Psoas muscle (tissue), 8 donors: ENCODE results near the gene TPCN1. TPM values are rescaled to one million over a fixed set of nuclear protein-coding genes. Genes with fewer than 3 reads are reported as not detected.

Experiments
- ATAC-seq, 4 donors: fragments of 200-7000 bp; cut with Tn5 transposase; one replicate each; pipeline ENCODE4 v1.9.1; 2020; ENCODE audit warnings: moderate library complexity in 3 of 4, mild to moderate bottlenecking in 2 of 4
- DNase-seq, 2 donors: peaks; one replicate each; pipeline ENCODE4 v3.0.0-alpha.2; 2020
- H3K27ac ChIP-seq: fragments of 200-600 bp; one replicate; pipeline ENCODE4 v1.8.0; 2022
- H3K27me3 ChIP-seq, 3 donors: fragments of 200-600 bp in 1 of 3; one replicate each; pipeline versions ENCODE4 v1.6.1 to v1.8.0; 2013 to 2022; ENCODE audit warnings: low read length in 2 of 3, mild to moderate bottlenecking in 2 of 3, moderate library complexity in 1 of 3; ENCODE audit not compliant: insufficient read depth in 3 of 3
- H3K36me3 ChIP-seq, 2 donors: fragments of 200-600 bp in 1 of 2; one replicate each; pipeline versions ENCODE4 v1.6.1 to v1.8.0; 2013 to 2022; ENCODE audit warnings: low read depth in 1 of 2, mild to moderate bottlenecking in 1 of 2, moderate library complexity in 1 of 2; ENCODE audit not compliant: insufficient read depth in 1 of 2
- H3K4me1 ChIP-seq: fragments of 200-600 bp; one replicate; pipeline ENCODE4 v1.8.0; 2022
- H3K4me3 ChIP-seq: fragments of 200-600 bp; one replicate; pipeline ENCODE4 v1.8.0; 2022; ENCODE audit warnings: mild to moderate bottlenecking
- H3K9me3 ChIP-seq: fragments of 200-600 bp; one replicate; pipeline ENCODE4 v1.8.0; 2022
- WGBS, 3 donors: extraction: QIAGEN DNeasy Blood & Tissue Kit; methylation state at CpG; one replicate each; pipeline versions ENCODE4 v1.1.6 to v1.1.7; 2013; 5-methylcytosine and 5-hydroxymethylcytosine counted together
- intact Hi-C, 2 donors: fragments of 100-400 bp; cut with DNase I; formaldehyde crosslinking; loops; one replicate each; pipeline versions ENCODE4 v1.11.0 to v1.14.2; 2022
- polyA plus RNA-seq, 3 donors: library from polyadenylated mRNA; stranded (reverse); fragments of 200-250 nt; gene quantifications; one replicate each; pipeline ENCODE4 v1.2.3, GENCODE V29; 2013
- total RNA-seq, 4 donors: library from RNA; stranded (reverse); fragmentation: NEBNext Ultra II Directional in 2 of 4; extraction: Animal tissue kit (Norgen Biotek cat#: 25700) in 2 of 4; gene quantifications; one replicate each; pipeline versions ENCODE4 v1.2.1 to v1.2.4, GENCODE V29; 2021 to 2023
- TF ChIP-seq, protein P1 (sequence below): fragments of 200-600 bp; IDR thresholded peaks from one replicate; pipeline ENCODE4 v1.8.0; 2022; ENCODE audit warnings: antibody characterized with exemption
- donor health status: healthy with polysubstance abuse.
- donor health status: DM: no; HTN: no; CAD: no; lungs with moderate emphysema.
- donor health status: Bipolar disorder and iron deficiency.
- donor health status: healthy.
- donor health status: DM: yes; HTN: yes; CAD: no.
- donor health status: DM: no; HTN: no; CAD: no.
- donor health status: DM: no; HTN: no; CAD: no.
- donor health status: DM: yes; HTN: yes; CAD: no.

Gene TPCN1
- total and polyA plus RNA-seq, 7 donors: 7.6 to 36.2 (median 25.2) TPM

- peak overlapping the region; percentile 45 for H3K4me3 ChIP-seq
- H3K4me1 ChIP-seq: peaks cover 89% of the 10 kb centered on the region
- peak overlapping the region; percentile 95 for H3K27ac ChIP-seq
- H3K27me3 ChIP-seq: no peaks in the 10 kb centered on the region
- ATAC-seq: no peak
- peaks cover 0 to 27% of the 10 kb centered on the region in 2 donors for H3K36me3 ChIP-seq
- no peaks in the 10 kb centered on the region for H3K9me3 ChIP-seq
- intact Hi-C loops: no loop called here
- no peak for DNase-seq
- WGBS, 3 donors: 63 to 76% (median 64%) methylated on average over 4 of the region's 4 CpGs
- TF ChIP-seq, protein P1, sequence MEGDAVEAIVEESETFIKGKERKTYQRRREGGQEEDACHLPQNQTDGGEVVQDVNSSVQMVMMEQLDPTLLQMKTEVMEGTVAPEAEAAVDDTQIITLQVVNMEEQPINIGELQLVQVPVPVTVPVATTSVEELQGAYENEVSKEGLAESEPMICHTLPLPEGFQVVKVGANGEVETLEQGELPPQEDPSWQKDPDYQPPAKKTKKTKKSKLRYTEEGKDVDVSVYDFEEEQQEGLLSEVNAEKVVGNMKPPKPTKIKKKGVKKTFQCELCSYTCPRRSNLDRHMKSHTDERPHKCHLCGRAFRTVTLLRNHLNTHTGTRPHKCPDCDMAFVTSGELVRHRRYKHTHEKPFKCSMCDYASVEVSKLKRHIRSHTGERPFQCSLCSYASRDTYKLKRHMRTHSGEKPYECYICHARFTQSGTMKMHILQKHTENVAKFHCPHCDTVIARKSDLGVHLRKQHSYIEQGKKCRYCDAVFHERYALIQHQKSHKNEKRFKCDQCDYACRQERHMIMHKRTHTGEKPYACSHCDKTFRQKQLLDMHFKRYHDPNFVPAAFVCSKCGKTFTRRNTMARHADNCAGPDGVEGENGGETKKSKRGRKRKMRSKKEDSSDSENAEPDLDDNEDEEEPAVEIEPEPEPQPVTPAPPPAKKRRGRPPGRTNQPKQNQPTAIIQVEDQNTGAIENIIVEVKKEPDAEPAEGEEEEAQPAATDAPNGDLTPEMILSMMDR: no peak
Measured at GRCh38 chr12:113234483-113234882, 13.2 kb downstream of the TPCN1 start.

- H3K36me3 ChIP-seq: peaks cover 0 to 18% of the 10 kb centered on the region in 2 donors
Measured at GRCh38 chr12:113235976-113236375, 14.7 kb downstream of the TPCN1 start.

DNA sequence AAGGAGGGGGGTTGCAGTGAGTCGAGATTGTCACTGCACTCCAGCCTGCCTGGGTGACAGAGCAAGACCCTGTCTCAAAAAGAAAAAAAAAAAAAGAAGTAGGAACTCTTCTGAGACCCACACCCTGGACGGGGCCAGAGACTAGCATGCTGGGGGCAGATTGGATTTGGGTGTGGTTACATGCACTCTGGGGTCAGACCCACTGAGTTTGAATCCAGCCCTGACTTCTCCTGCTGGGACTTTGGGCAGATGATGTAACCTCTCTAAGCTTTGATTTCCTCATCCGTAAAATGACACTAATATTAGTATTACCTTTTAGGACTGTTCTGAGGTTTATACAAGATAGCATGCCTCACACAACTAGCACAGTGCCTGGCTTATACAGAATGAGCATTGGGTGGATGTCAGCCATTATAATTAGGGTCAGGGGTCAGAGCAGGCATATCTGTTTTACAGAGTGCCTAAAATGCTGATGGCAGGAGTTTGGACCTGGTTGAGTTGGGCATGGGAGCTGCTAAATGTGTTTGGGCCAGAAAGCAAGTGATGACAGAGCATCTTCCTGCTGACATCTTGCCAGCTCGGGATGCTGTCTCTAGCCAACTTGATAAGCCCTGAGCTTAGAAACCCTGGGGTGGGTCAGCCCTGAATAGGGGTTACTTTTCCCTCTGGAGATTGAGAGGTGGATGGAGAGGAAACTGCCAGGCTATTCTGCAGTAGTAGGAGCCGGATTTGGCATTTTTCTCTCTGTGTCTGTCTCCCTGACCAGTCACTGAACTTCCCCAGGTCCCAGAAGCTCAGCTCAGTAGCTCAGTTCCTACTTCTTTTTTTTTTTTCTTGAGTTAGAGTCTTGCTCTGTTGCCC is 15.5 kb downstream of the TPCN1 start:
- H3K9me3 ChIP-seq: no peaks in the 10 kb centered on the region
- peak overlapping the region; percentile 95 for H3K27ac ChIP-seq
- DNase-seq (no peak), ATAC-seq (no peak)
- H3K36me3 ChIP-seq: peaks cover 0 to 17% of the 10 kb centered on the region in 2 donors
- H3K4me3 ChIP-seq: no peak overlapping the region
- no peaks in the 10 kb centered on the region for H3K27me3 ChIP-seq
- TF ChIP-seq, protein P1: no peak
- intact Hi-C loops: no loop called here
- WGBS, 3 donors: 36 to 53% (median 40%) methylated on average over 5 of the region's 5 CpGs
- peaks cover 87% of the 10 kb centered on the region for H3K4me1 ChIP-seq

More at GRCh38 chr12:113235976-113236375, 14.7 kb downstream of the TPCN1 start:
- DNase-seq (no peak), ATAC-seq (peak in 1 of 4 donors; percentile 10)
- H3K4me1 ChIP-seq: peaks cover 89% of the 10 kb centered on the region
- 37 to 43% (median 38%) methylated on average over 6 of the region's 6 CpGs for WGBS, 3 donors
- H3K27me3 ChIP-seq: no peaks in the 10 kb centered on the region
- no peak overlapping the region for H3K4me3 ChIP-seq
- intact Hi-C loops: no loop called here
- TF ChIP-seq, protein P1: no peak
- no peaks in the 10 kb centered on the region for H3K9me3 ChIP-seq
- H3K27ac ChIP-seq: peak overlapping the region; percentile 95

DNA sequence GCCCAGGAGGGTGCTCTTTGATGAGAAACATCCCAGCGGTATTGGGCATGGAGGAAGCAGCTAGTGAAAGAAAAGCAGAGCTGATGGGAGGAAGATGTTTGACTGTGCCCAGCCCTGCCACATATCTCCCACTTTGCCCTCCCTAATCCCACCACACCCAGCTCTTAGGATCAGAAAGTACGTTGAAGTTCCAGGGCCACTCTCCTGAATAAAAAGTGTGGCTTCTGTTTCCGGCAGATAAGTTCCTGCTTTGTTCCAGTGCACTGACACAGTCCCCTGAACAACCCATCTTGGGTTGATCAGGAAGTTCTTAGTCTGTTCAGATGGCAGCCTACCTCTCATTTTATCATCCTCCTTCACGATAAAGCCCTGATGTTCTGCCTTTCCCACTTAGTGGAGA is 16.5 kb downstream of the TPCN1 start:
- Histone ChIP-seq H3K4me1 (peaks cover 87% of the 10 kb centered on the region), H3K4me3 (no peak overlapping the region), H3K36me3 (peaks cover 0 to 11% of the 10 kb centered on the region in 2 donors), H3K9me3 (no peaks in the 10 kb centered on the region), H3K27me3 (no peaks in the 10 kb centered on the region), H3K27ac (peak overlapping the region; percentile 95)
- intact Hi-C loops: no loop called here
- ATAC-seq (no peak), DNase-seq (no peak)
- WGBS, 3 donors: 61 to 74% (median 73%) methylated on average over 4 of the region's 4 CpGs
- TF ChIP-seq, protein P1: no peak
